Suprapubic skin (tissue), 4 donors: Measurements from ENCODE around the gene BCKDHA. TPM values are rescaled to one million over a fixed set of nuclear protein-coding genes. Genes with fewer than 3 reads are reported as not detected.
A peak's percentile ranks its signal among the peaks of the same experiment; 100 is the strongest.
"Not testable (repeated sequence)": the region's sequence is repeated elsewhere in the genome, so short reads cannot be mapped to it uniquely, and the experiment has no call there.

Experiments used
- DNase-seq, 2 donors: peaks; one replicate each; pipeline ENCODE4 v3.0.0-alpha.2; 2019; ENCODE audit warnings: low spot score in 2 of 2
- H3K27ac ChIP-seq: fragments of 200-600 bp; sonication (generic); one replicate; pipeline ENCODE4 v1.5.1; 2019
- H3K27me3 ChIP-seq: fragments of 200-600 bp; sonication (generic); one replicate; pipeline ENCODE4 v1.5.1; 2019
- H3K36me3 ChIP-seq: fragments of 200-600 bp; sonication (generic); one replicate; pipeline ENCODE4 v1.5.1; 2019
- H3K4me1 ChIP-seq: fragments of 200-600 bp; sonication (generic); one replicate; pipeline ENCODE4 v1.5.1; 2019
- H3K4me3 ChIP-seq: fragments of 200-600 bp; sonication (generic); one replicate; pipeline ENCODE4 v1.5.1; 2019; ENCODE audit warnings: mild to moderate bottlenecking
- H3K9me3 ChIP-seq: fragments of 200-600 bp; sonication (generic); one replicate; pipeline ENCODE4 v1.5.1; 2019
- CTCF ChIP-seq, 2 donors: fragments of 200-600 bp in 1 of 2; fragments of 450-650 bp in 1 of 2; sonication (generic) in 1 of 2; IDR thresholded peaks; one replicate each; pipeline ENCODE4 v1.5.1; 2016 to 2019; ENCODE audit warnings: antibody characterized with exemption in 2 of 2, mild to moderate bottlenecking in 1 of 2, moderate library complexity in 1 of 2
- EP300 ChIP-seq: sonication (generic); formaldehyde crosslinking; IDR thresholded peaks from one replicate; pipeline ENCODE4 v1.6.1; 2017; ENCODE audit warnings: antibody characterized with exemption
- POLR2A ChIP-seq, 2 donors: fragments of 450-650 bp; IDR thresholded peaks; one replicate each; pipeline ENCODE4 v1.6.1; 2017; ENCODE audit warnings: antibody characterized with exemption in 2 of 2, mild to moderate bottlenecking in 2 of 2, moderate library complexity in 2 of 2
- POLR2AphosphoS5 ChIP-seq, 3 donors: sonication (generic); formaldehyde crosslinking; IDR thresholded peaks; one replicate each; pipeline ENCODE4 v1.6.1; 2017; ENCODE audit warnings: antibody characterized with exemption in 3 of 3
- WGBS: methylation state at CpG from one replicate; pipeline ENCODE4 v1.1.5; 2018; 5-methylcytosine and 5-hydroxymethylcytosine counted together
- total RNA-seq, 4 donors: library from RNA; depleted of rRNA; stranded (reverse); fragments of >200 nt; gene quantifications; one replicate each; pipeline ENCODE4 v1.1.0, GENCODE V29; 2016

The BCKDHA gene
- total RNA-seq, 4 donors from 2014 or later: 49.7 to 112 (median 76.2) TPM

GRCh38 chr19:41367848-41368301 lies 29.7 kb upstream of the BCKDHA start:
- Histone ChIP-seq H3K9me3 (no peaks in the 10 kb centered on the region), H3K36me3 (no peaks in the 10 kb centered on the region), H3K27ac (peak overlapping the region; percentile 23), H3K4me3 (no peak overlapping the region), H3K27me3 (no peaks in the 10 kb centered on the region), H3K4me1 (peaks cover 31% of the 10 kb centered on the region)
- no peak for TF ChIP-seq POLR2A (IDR thresholded peaks at IDR 0.05)
- no peak for TF ChIP-seq POLR2AphosphoS5 (IDR thresholded peaks at IDR 0.05)
- TF ChIP-seq CTCF (IDR thresholded peaks at IDR 0.05): no peak
- TF ChIP-seq EP300: no peak
- no peak for DNase-seq
- 49% methylated on average over 6 of the region's 6 CpGs for WGBS

- WGBS: 89% methylated on average over 2 of the region's 2 CpGs
- H3K4me1 ChIP-seq: peaks cover 31% of the 10 kb centered on the region
- no peak for DNase-seq
- no peak overlapping the region for H3K4me3 ChIP-seq
- no peaks in the 10 kb centered on the region for H3K36me3 ChIP-seq
- TF ChIP-seq CTCF (IDR thresholded peaks at IDR 0.05) (no peak), POLR2A (IDR thresholded peaks at IDR 0.05) (no peak), EP300 (no peak), POLR2AphosphoS5 (IDR thresholded peaks at IDR 0.05) (no peak)
- H3K9me3 ChIP-seq: no peaks in the 10 kb centered on the region
- H3K27me3 ChIP-seq: no peaks in the 10 kb centered on the region
- H3K27ac ChIP-seq: no peak overlapping the region
These were observed 27.8 kb upstream of the BCKDHA start for GRCh38 chr19:41369769-41370168.

GRCh38 chr19:41371119-41371518 lies 26.5 kb upstream of the BCKDHA start:
- not testable (repeated sequence) for H3K27me3 ChIP-seq, H3K9me3 ChIP-seq, H3K4me3 ChIP-seq, H3K36me3 ChIP-seq, H3K27ac ChIP-seq, DNase-seq
- H3K4me1 ChIP-seq: peaks cover 36% of the 10 kb centered on the region
- 71% methylated on average over 5 of the region's 5 CpGs for WGBS

GRCh38 chr19:41371541-41371940 lies 26.1 kb upstream of the BCKDHA start:
- DNase-seq: no peak
- 99% methylated on average over 8 of the region's 8 CpGs for WGBS

GRCh38 chr19:41372501-41372900 lies 25.1 kb upstream of the BCKDHA start:
- TF ChIP-seq CTCF (IDR thresholded peaks at IDR 0.05): no peak
- TF ChIP-seq POLR2AphosphoS5 (IDR thresholded peaks at IDR 0.05): no peak
- TF ChIP-seq POLR2A (IDR thresholded peaks at IDR 0.05): no peak
- no peak for TF ChIP-seq EP300
- no peaks in the 10 kb centered on the region for H3K27me3 ChIP-seq
- WGBS: 68% methylated on average over 2 of the region's 2 CpGs
- no peaks in the 10 kb centered on the region for H3K9me3 ChIP-seq
- no peaks in the 10 kb centered on the region for H3K36me3 ChIP-seq
- peaks cover 46% of the 10 kb centered on the region for H3K4me1 ChIP-seq
- no peak for DNase-seq
- no peak overlapping the region for H3K4me3 ChIP-seq
- H3K27ac ChIP-seq: no peak overlapping the region

More at GRCh38 chr19:41371541-41371940, 26.1 kb upstream of the BCKDHA start:
- H3K4me3 ChIP-seq: no peak overlapping the region
- H3K27ac ChIP-seq: no peak overlapping the region
- TF ChIP-seq POLR2A (IDR thresholded peaks at IDR 0.05) (no peak), EP300 (no peak), POLR2AphosphoS5 (IDR thresholded peaks at IDR 0.05) (no peak), CTCF (IDR thresholded peaks at IDR 0.05) (no peak)
- H3K4me1 ChIP-seq: peaks cover 38% of the 10 kb centered on the region
- H3K9me3 ChIP-seq: no peaks in the 10 kb centered on the region
- H3K36me3 ChIP-seq: no peaks in the 10 kb centered on the region
- no peaks in the 10 kb centered on the region for H3K27me3 ChIP-seq

GRCh38 chr19:41373993-41374392 lies 23.6 kb upstream of the BCKDHA start:
- Histone ChIP-seq H3K36me3 (no peaks in the 10 kb centered on the region), H3K27ac (no peak overlapping the region), H3K4me3 (no peak overlapping the region), H3K27me3 (no peaks in the 10 kb centered on the region), H3K9me3 (no peaks in the 10 kb centered on the region), H3K4me1 (peaks cover 37% of the 10 kb centered on the region)
- DNase-seq: peak; percentile 82 to 91
- peak in 1 of 3 donors; percentile 22 for TF ChIP-seq POLR2AphosphoS5 (IDR thresholded peaks at IDR 0.05)
- no peak for TF ChIP-seq CTCF (IDR thresholded peaks at IDR 0.05)
- TF ChIP-seq POLR2A (IDR thresholded peaks at IDR 0.05): no peak
- no peak for TF ChIP-seq EP300
- 10% methylated on average over 12 of the region's 12 CpGs for WGBS
